ENCODE measurements around the gene CPA5. TPM values are rescaled to one million over a fixed set of nuclear protein-coding genes. Genes with fewer than 3 reads are reported as not detected.

The CPA5 gene
- total and polyA plus RNA-seq, 2 of the 8 experiments (the other 6 are each of a cell fraction or from before 2014, with no cell fraction given): 0.12 TPM; not detected in 1

DNA sequence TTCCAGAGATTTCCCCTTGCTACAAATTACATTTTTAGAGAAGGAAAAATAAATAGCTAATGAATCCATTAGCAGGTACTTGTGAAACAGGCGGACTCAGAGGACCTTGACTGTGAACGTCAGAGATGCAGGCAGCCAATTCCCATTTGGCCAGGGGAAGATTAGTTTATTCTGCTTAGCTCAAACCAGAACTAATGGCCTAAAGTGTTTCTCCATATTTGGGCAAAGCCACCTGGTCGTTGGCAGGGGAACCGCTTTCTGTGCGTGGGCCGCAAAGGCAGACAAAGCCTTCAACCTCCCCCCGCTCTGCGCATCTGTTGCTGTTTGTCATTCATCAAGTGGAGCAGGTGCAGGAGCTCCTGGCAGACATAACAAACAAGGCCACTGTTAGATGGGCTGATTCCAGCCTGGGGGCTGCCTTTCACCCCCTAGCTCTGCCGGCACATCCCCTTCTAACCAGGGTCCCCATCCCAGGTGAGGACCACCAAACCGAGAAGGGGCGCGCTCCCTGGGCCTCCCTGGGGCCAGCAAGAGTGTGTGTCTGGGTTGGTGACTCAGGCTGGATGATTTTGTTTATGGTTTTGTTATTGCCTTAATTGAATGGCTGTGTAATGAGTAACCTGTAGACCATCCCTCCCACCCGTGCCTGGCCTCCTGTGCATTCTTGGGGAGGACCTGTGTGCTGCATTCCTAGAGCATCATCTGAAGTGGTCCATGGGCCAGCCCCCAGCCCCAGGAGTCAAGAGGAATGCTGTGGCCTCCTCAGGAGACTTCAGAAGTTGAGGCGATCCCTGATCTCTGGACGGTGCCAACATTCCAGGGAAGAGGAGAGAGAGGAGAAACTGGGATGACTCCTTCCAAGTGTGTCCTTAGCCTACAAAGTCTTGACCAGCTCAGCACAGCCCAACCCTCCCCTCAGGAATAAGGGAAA, 21.2 kb downstream of the CPA5 start (continued):
- TF ChIP-seq, protein P1, sequence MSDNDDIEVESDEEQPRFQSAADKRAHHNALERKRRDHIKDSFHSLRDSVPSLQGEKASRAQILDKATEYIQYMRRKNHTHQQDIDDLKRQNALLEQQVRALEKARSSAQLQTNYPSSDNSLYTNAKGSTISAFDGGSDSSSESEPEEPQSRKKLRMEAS (IDR thresholded peaks at IDR 0.05): 0 out of 2 replicates have a peak, but pooled peaks have one; percentile 13
- TF ChIP-seq, protein P2, sequence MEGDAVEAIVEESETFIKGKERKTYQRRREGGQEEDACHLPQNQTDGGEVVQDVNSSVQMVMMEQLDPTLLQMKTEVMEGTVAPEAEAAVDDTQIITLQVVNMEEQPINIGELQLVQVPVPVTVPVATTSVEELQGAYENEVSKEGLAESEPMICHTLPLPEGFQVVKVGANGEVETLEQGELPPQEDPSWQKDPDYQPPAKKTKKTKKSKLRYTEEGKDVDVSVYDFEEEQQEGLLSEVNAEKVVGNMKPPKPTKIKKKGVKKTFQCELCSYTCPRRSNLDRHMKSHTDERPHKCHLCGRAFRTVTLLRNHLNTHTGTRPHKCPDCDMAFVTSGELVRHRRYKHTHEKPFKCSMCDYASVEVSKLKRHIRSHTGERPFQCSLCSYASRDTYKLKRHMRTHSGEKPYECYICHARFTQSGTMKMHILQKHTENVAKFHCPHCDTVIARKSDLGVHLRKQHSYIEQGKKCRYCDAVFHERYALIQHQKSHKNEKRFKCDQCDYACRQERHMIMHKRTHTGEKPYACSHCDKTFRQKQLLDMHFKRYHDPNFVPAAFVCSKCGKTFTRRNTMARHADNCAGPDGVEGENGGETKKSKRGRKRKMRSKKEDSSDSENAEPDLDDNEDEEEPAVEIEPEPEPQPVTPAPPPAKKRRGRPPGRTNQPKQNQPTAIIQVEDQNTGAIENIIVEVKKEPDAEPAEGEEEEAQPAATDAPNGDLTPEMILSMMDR (IDR thresholded peaks at IDR 0.05; ENCODE audit: control extremely low read depth in 1 of 3, insufficient read depth in 1 of 3, low read depth in 1 of 3, low read length in 3 of 3): no peak

Data from H1 (cell line).